T-helper 1 cell treated with Interleukin-12 subunit alpha and Interleukin-12 subunit beta and Interleukin-4 antibody, amounts not matched to agents 30 ng/mL and 1 ng/mL, for 36 hours (primary cell): ENCODE data around the gene SV2A. TPM values are rescaled to one million over a fixed set of nuclear protein-coding genes. Genes with fewer than 3 reads are reported as not detected.

Source experiments
- intact Hi-C: fragments of 100-400 bp; cut with micrococcal nuclease; formaldehyde crosslinking; loops from one replicate; pipeline ENCODE4 v1.15.1; 2024
- total RNA-seq: library from RNA; stranded (reverse); gene quantifications from 2 replicates; pipeline ENCODE4 v1.2.3, GENCODE V29; 2022

Gene SV2A
- total RNA-seq, 1 donor from 2014 or later: 23.2 TPM

GRCh38 chr1:149931212-149931790 is 13.7 kb upstream of the SV2A start:
- intact Hi-C loops: loop anchor here (10.0 kb wide), 1 partner anchor 554 kb away; the partner anchor contains the start of gene TARS2

- intact Hi-C loops: loop anchor here (2.0 to 10.0 kb wide), 3 partner anchors 222 to 1079 kb away; partner anchors contain the start of genes PRUNE1 and TARS2
Observed at GRCh38 chr1:149929856-149930255, 12.2 kb upstream of the SV2A start.

GRCh38 chr1:149928401-149928724 is 10.7 kb upstream of the SV2A start:
- intact Hi-C loops: loop anchor here (2.0 to 5.0 kb wide), 2 partner anchors 224 to 1080 kb away; partner anchors contain the start of gene PRUNE1

GRCh38 chr1:149927563-149928400 is 10.1 kb upstream of the SV2A start, which contains the start of gene SF3B4:
TSS of gene SF3B4 (minus strand) at chr1:149927803. CDS start at chr1:149927759, 44 bp downstream.
- intact Hi-C loops: loop anchor here (1.0 to 5.0 kb wide), 9 partner anchors 10 to 1081 kb away; partner anchors contain the start of genes BOLA1, OTUD7B, PRUNE1 and SV2A

GRCh38 chr1:149927056-149927562 is 9.5 kb upstream of the SV2A start:
- intact Hi-C loops: loop anchor here (1.0 to 5.0 kb wide), 8 partner anchors 10 to 225 kb away; partner anchors contain the start of genes BOLA1, OTUD7B, SV2A and VPS45

- intact Hi-C loops: loop anchor here (2.0 to 5.0 kb wide), 2 partner anchors 85 to 226 kb away; partner anchors contain the start of gene OTUD7B
Observed at GRCh38 chr1:149926296-149926695, 8.7 kb upstream of the SV2A start.

- intact Hi-C loops: loop anchor here (2.0 to 5.0 kb wide), 2 partner anchors 85 to 227 kb away; partner anchors contain the start of gene OTUD7B
Observed at GRCh38 chr1:149925751-149926150, 8.1 kb upstream of the SV2A start.

GRCh38 chr1:149925345-149925744 is 7.7 kb upstream of the SV2A start:
- intact Hi-C loops: loop anchor here (5.0 kb wide), 1 partner anchor 227 kb away; no protein-coding TSS in a partner anchor

- intact Hi-C loops: no loop called here
Observed at GRCh38 chr1:149923626-149924025, 6.0 kb upstream of the SV2A start.

GRCh38 chr1:149916898-149917252 is 769 bp downstream of the SV2A start:
- intact Hi-C loops: loop anchor here (1.0 kb wide), 2 partner anchors 10 to 29 kb away; partner anchors contain the start of gene SF3B4

- intact Hi-C loops: no loop called here
Observed at GRCh38 chr1:149916193-149916897, 1.3 kb downstream of the SV2A start.

- intact Hi-C loops: no loop called here
Observed at GRCh38 chr1:149915429-149916192, 2.0 kb downstream of the SV2A start.

GRCh38 chr1:149914545-149914944 is 3.1 kb downstream of the SV2A start:
- intact Hi-C loops: no loop called here

GRCh38 chr1:149906570-149907075 is 11.0 kb downstream of the SV2A start:
- intact Hi-C loops: no loop called here

- intact Hi-C loops: no loop called here
Observed at GRCh38 chr1:149903836-149904491, 13.7 kb downstream of the SV2A start.

GRCh38 chr1:149899460-149900284 is 18.0 kb downstream of the SV2A start, which contains the start of gene BOLA1:
TSS of gene BOLA1 (plus strand) at chr1:149899568. CDS start at chr1:149900060, 492 bp downstream.
- intact Hi-C loops: loop anchor here (1.0 to 5.0 kb wide), 9 partner anchors 11 to 370 kb away; partner anchors contain the start of genes APH1A, SF3B4 and VPS45

GRCh38 chr1:149896575-149896974 is 21.1 kb downstream of the SV2A start:
- intact Hi-C loops: loop anchor here (5.0 kb wide), 1 partner anchor 271 kb away; no protein-coding TSS in a partner anchor

- intact Hi-C loops: loop anchor here (1.0 to 2.0 kb wide), 12 partner anchors 10 to 476 kb away; partner anchors contain the start of genes ANP32E, BOLA1, OTUD7B and RPRD2
Observed at GRCh38 chr1:149888999-149889289, 28.7 kb downstream of the SV2A start.
